Measurements from ENCODE around the gene SGIP1. TPM values are rescaled to one million over a fixed set of nuclear protein-coding genes. Genes with fewer than 3 reads are reported as not detected.

The SGIP1 gene
- polyA plus RNA-seq, 3 donors: not detected

DNA sequence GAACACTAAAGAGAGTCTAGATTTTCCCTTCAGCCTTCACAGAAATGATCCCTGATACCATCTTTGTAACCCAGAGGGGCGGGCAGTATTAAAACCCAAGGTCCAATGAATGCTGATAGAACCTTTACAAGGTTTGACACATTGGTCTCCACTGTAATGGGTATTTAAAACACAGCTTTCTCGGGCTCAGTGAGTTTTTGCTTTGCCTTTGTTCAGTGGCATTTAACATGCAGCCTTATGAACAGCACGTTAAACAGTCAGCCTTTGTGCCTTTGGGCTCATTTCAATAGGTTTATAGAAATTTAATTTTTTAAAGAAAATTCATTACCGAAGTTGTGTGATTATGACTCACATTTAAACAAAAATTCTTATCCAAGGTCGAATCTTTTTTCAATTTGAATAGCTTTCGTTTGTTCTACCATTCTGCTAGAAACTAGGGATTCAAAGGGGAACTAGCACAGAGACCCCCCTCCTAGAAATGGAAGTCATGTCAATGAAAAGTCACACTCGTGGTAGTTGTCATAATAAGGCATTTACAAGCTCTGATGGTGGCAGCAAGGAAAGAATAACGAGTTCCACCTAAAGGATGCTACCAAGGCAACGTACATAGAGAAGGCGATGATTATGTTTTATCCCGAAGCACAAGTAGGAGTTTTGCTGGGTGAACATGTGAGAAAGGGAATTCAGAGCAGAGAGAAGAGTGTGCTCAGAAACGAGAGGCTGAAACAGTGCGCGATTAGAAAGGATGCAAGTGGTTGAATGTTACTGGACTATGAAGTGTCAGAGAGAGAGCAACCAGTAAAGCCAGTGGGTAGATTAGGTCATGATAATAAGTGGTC is 66.2 kb downstream of the SGIP1 start:
- Mint-ChIP-seq H3K4me1 (no peaks in the 10 kb centered on the region), H3K27me3 (ENCODE audit: low read depth in 3 of 3) (peaks cover 0 to 4% (median 2%) of the 10 kb centered on the region in 3 donors), H3K27ac (no peak overlapping the region), H3K36me3 (no peaks in the 10 kb centered on the region), H3K9me3 (peaks cover 0 to 6% (median 3%) of the 10 kb centered on the region in 7 donors), H3K4me3 (no peak overlapping the region)
- no peak for TF ChIP-seq CTCF (IDR thresholded peaks at IDR 0.05)
- no peak overlapping the region for H2AFZ ChIP-seq (ENCODE audit: insufficient read depth, low read depth, low read length, poor library complexity, severe bottlenecking)
- H4K20me1 ChIP-seq (ENCODE audit: insufficient read depth, low read length): no peaks in the 10 kb centered on the region
- H3K27ac ChIP-seq (ENCODE audit: low read depth in 1 of 2, low read length in 2 of 2): no peak overlapping the region
- H3K4me3 ChIP-seq (replicated peaks in 1 of 3; ENCODE audit: low read depth in 2 of 3, low read length in 3 of 3): no peak overlapping the region
- H3K27me3 ChIP-seq (ENCODE audit: control insufficient read depth in 2 of 2, insufficient read depth in 2 of 2, low read length in 2 of 2): no peaks in the 10 kb centered on the region
- H3K9ac ChIP-seq (ENCODE audit: insufficient read depth, low read length, poor library complexity, severe bottlenecking): no peak overlapping the region
- no peaks in the 10 kb centered on the region for H3K9me3 ChIP-seq (replicated peaks in 1 of 2; ENCODE audit: control insufficient read depth in 1 of 2, insufficient read depth in 1 of 2, low read length in 2 of 2)
- no peaks in the 10 kb centered on the region for H3K36me3 ChIP-seq (replicated peaks in 1 of 2; ENCODE audit: control insufficient read depth in 1 of 2, insufficient read depth in 2 of 2, low read length in 2 of 2)
- no peaks in the 10 kb centered on the region for H3K79me2 ChIP-seq (ENCODE audit: insufficient read depth, low read length)
- 93% methylated on average over 12 of the region's 14 CpGs for WGBS (ENCODE audit: insufficient coverage)
- no peaks in the 10 kb centered on the region for H3K4me1 ChIP-seq (ENCODE audit: control insufficient read depth in 1 of 2, insufficient read depth in 2 of 2, low read length in 2 of 2)
- no peak for DNase-seq
- no peak overlapping the region for H3K4me2 ChIP-seq (replicated peaks; ENCODE audit: extremely low read depth, low read length, poor library complexity, severe bottlenecking)
- intact Hi-C loops (cut with micrococcal nuclease): no loop called here

GRCh38 chr1:66605419-66605997 is 71.6 kb downstream of the SGIP1 start:
- H2AFZ ChIP-seq (ENCODE audit: insufficient read depth, low read depth, low read length, poor library complexity, severe bottlenecking): no peak overlapping the region
- intact Hi-C loops (cut with micrococcal nuclease): no loop called here
- H3K36me3 ChIP-seq (replicated peaks in 1 of 2; ENCODE audit: control insufficient read depth in 1 of 2, insufficient read depth in 2 of 2, low read length in 2 of 2): no peaks in the 10 kb centered on the region
- no peaks in the 10 kb centered on the region for H4K20me1 ChIP-seq (ENCODE audit: insufficient read depth, low read length)
- H3K79me2 ChIP-seq (ENCODE audit: insufficient read depth, low read length): no peaks in the 10 kb centered on the region
- H3K27me3 ChIP-seq (ENCODE audit: control insufficient read depth in 2 of 2, insufficient read depth in 2 of 2, low read length in 2 of 2): no peaks in the 10 kb centered on the region
- no peaks in the 10 kb centered on the region for H3K4me1 Mint-ChIP-seq
- H3K4me3 Mint-ChIP-seq: no peak overlapping the region
- H3K27me3 Mint-ChIP-seq (ENCODE audit: low read depth in 3 of 3): no peaks in the 10 kb centered on the region
- no peaks in the 10 kb centered on the region for H3K9me3 ChIP-seq (replicated peaks in 1 of 2; ENCODE audit: control insufficient read depth in 1 of 2, insufficient read depth in 1 of 2, low read length in 2 of 2)
- no peak for DNase-seq
- no peak overlapping the region for H3K9ac ChIP-seq (ENCODE audit: insufficient read depth, low read length, poor library complexity, severe bottlenecking)
- no peak overlapping the region for H3K27ac Mint-ChIP-seq
- no peaks in the 10 kb centered on the region for H3K36me3 Mint-ChIP-seq
- no peaks in the 10 kb centered on the region for H3K4me1 ChIP-seq (ENCODE audit: control insufficient read depth in 1 of 2, insufficient read depth in 2 of 2, low read length in 2 of 2)
- 80% methylated on average over 6 of the region's 10 CpGs for WGBS (ENCODE audit: insufficient coverage)
- no peak for TF ChIP-seq CTCF (IDR thresholded peaks at IDR 0.05)
- H3K9me3 Mint-ChIP-seq: peaks cover 0 to 2% (median 0%) of the 10 kb centered on the region in 7 donors
- no peak overlapping the region for H3K4me3 ChIP-seq (replicated peaks in 1 of 3; ENCODE audit: low read depth in 2 of 3, low read length in 3 of 3)
- no peak overlapping the region for H3K27ac ChIP-seq (ENCODE audit: low read depth in 1 of 2, low read length in 2 of 2)
- H3K4me2 ChIP-seq (replicated peaks; ENCODE audit: extremely low read depth, low read length, poor library complexity, severe bottlenecking): no peak overlapping the region

All from CD14-positive monocyte (primary cell).